ENCODE data around the gene PPIE. TPM values are rescaled to one million over a fixed set of nuclear protein-coding genes. Genes with fewer than 3 reads are reported as not detected.
A peak's percentile ranks its signal among the peaks of the same experiment; 100 is the strongest.

PPIE gene
- total RNA-seq, 1 experiment from 2014 or later: 42.5 TPM

GRCh38 chr1:39788758-39789570 is 50.3 kb downstream of the PPIE start, which contains the start of gene BMP8B (continued):
- no peak for TF ChIP-seq ZNF425 (CRISPR knock-in tag; conservative IDR thresholded peaks at IDR 0.05)
- TF ChIP-seq KAT7 (CRISPR knock-in tag; IDR thresholded peaks at IDR 0.05; ENCODE audit: borderline replicate concordance): no peak
- no peak for TF ChIP-seq ZSCAN18 (CRISPR knock-in tag; IDR thresholded peaks at IDR 0.05)
- 0 out of 2 replicates have a peak, but pooled peaks have one; percentile 57 for TF ChIP-seq ZNF232 (CRISPR knock-in tag; IDR thresholded peaks at IDR 0.05)
- TF ChIP-seq MLX (CRISPR knock-in tag; IDR thresholded peaks at IDR 0.05): no peak
- TF ChIP-seq FOXP1 (CRISPR knock-in tag; IDR thresholded peaks at IDR 0.05; ENCODE audit: borderline replicate concordance): peak; percentile 94
- TF ChIP-seq, protein P1, sequence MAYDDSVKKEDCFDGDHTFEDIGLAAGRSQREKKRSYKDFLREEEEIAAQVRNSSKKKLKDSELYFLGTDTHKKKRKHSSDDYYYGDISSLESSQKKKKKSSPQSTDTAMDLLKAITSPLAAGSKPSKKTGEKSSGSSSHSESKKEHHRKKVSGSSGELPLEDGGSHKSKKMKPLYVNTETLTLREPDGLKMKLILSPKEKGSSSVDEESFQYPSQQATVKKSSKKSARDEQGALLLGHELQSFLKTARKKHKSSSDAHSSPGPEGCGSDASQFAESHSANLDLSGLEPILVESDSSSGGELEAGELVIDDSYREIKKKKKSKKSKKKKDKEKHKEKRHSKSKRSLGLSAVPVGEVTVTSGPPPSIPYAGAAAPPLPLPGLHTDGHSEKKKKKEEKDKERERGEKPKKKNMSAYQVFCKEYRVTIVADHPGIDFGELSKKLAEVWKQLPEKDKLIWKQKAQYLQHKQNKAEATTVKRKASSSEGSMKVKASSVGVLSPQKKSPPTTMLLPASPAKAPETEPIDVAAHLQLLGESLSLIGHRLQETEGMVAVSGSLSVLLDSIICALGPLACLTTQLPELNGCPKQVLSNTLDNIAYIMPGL (CRISPR knock-in tag; IDR thresholded peaks at IDR 0.05): no peak
- no peak for TF ChIP-seq CREB1 (CRISPR knock-in tag; IDR thresholded peaks at IDR 0.05)
- TF ChIP-seq E2F5 (CRISPR knock-in tag; IDR thresholded peaks at IDR 0.05): 0 out of 2 replicates have a peak, but pooled peaks have one; percentile 50
- no peak for TF ChIP-seq SOX15 (CRISPR knock-in tag; IDR thresholded peaks at IDR 0.05)
- TF ChIP-seq, protein P2, sequence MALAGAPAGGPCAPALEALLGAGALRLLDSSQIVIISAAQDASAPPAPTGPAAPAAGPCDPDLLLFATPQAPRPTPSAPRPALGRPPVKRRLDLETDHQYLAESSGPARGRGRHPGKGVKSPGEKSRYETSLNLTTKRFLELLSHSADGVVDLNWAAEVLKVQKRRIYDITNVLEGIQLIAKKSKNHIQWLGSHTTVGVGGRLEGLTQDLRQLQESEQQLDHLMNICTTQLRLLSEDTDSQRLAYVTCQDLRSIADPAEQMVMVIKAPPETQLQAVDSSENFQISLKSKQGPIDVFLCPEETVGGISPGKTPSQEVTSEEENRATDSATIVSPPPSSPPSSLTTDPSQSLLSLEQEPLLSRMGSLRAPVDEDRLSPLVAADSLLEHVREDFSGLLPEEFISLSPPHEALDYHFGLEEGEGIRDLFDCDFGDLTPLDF (CRISPR knock-in tag; IDR thresholded peaks at IDR 0.05): no peak

DNA sequence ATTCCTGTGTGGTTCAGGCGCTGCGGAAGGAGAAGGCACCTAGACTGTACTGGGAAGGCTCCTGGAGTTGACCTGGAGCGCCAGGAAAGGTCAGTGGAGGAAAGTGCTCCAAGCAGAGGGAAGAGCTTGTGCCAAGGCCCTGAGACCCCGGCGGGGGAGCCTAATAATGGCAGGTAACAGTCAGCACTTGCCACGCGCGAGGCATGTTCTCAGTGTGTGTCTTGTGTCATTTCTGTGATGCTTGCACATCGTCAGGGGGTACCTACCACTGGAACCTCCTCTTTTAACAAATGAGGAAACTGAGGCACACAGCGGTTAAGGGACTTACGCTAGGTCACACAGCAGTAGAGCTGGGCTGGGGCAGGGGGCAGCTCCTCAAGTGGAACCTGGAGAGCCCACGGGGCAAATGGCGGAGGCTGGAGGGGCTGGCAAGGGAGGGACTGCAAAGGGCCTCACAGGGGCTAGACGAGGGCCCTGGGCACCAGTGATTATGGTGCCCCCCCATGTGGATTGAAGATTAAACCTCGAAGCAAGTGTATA is 51.0 kb downstream of the PPIE start:
- ATAC-seq (no peak; the same call in 1 of the 2 replicates), DNase-seq (ENCODE audit: low spot score) (peak; percentile 42)
- Mint-ChIP-seq H3K9me3 (no peaks in the 10 kb centered on the region), H3K4me1 (peaks cover 12% of the 10 kb centered on the region), H3K36me3 (no peaks in the 10 kb centered on the region), H3K27ac (no peak overlapping the region), H3K27me3 (ENCODE audit: low read depth) (peaks cover 77% of the 10 kb centered on the region), H3K4me3 (peak overlapping the region; percentile 77)
- ChIA-PET POLR2A (no interaction called here), CTCF (interaction anchor here (0.8 to 3.2 kb wide), 10 partner anchors 9 to 295 kb away, joined by 3 to 17 read pairs (median 3); no protein-coding TSS in a partner anchor)
- TF ChIP-seq, protein P3, sequence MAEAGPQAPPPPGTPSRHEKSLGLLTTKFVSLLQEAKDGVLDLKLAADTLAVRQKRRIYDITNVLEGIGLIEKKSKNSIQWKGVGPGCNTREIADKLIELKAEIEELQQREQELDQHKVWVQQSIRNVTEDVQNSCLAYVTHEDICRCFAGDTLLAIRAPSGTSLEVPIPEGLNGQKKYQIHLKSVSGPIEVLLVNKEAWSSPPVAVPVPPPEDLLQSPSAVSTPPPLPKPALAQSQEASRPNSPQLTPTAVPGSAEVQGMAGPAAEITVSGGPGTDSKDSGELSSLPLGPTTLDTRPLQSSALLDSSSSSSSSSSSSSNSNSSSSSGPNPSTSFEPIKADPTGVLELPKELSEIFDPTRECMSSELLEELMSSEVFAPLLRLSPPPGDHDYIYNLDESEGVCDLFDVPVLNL (CRISPR knock-in tag; IDR thresholded peaks at IDR 0.05; ENCODE audit: borderline replicate concordance, low read depth): no peak
- no peak for TF ChIP-seq FOXJ3 (CRISPR knock-in tag; IDR thresholded peaks at IDR 0.05; ENCODE audit: borderline replicate concordance)
- TF ChIP-seq SP1 (CRISPR knock-in tag; conservative IDR thresholded peaks at IDR 0.05): no peak
- no peak for TF ChIP-seq ZMAT4 (CRISPR knock-in tag; IDR thresholded peaks at IDR 0.05)
- TF ChIP-seq IRF1 (CRISPR knock-in tag; IDR thresholded peaks at IDR 0.05): no peak
- no peak for TF ChIP-seq FOXP1 (CRISPR knock-in tag; IDR thresholded peaks at IDR 0.05; ENCODE audit: borderline replicate concordance)
- no peak for TF ChIP-seq PREB (CRISPR knock-in tag; IDR thresholded peaks at IDR 0.05; ENCODE audit: borderline replicate concordance)
- TF ChIP-seq HMGA2 (CRISPR knock-in tag; IDR thresholded peaks at IDR 0.05): no peak
- no peak for TF ChIP-seq CDX4 (CRISPR knock-in tag; IDR thresholded peaks at IDR 0.05; ENCODE audit: borderline replicate concordance)
- no peak for TF ChIP-seq ESRRA (CRISPR knock-in tag; IDR thresholded peaks at IDR 0.05; ENCODE audit: borderline replicate concordance)
- TF ChIP-seq ZNF416 (CRISPR knock-in tag; IDR thresholded peaks at IDR 0.05): no peak
